Measurements from ENCODE around the gene REXO1. TPM values are rescaled to one million over a fixed set of nuclear protein-coding genes. Genes with fewer than 3 reads are reported as not detected.

REXO1 gene
- total and polyA plus RNA-seq, 7 donors, result 13.5 to 35.2 (median 20.3) TPM

DNA sequence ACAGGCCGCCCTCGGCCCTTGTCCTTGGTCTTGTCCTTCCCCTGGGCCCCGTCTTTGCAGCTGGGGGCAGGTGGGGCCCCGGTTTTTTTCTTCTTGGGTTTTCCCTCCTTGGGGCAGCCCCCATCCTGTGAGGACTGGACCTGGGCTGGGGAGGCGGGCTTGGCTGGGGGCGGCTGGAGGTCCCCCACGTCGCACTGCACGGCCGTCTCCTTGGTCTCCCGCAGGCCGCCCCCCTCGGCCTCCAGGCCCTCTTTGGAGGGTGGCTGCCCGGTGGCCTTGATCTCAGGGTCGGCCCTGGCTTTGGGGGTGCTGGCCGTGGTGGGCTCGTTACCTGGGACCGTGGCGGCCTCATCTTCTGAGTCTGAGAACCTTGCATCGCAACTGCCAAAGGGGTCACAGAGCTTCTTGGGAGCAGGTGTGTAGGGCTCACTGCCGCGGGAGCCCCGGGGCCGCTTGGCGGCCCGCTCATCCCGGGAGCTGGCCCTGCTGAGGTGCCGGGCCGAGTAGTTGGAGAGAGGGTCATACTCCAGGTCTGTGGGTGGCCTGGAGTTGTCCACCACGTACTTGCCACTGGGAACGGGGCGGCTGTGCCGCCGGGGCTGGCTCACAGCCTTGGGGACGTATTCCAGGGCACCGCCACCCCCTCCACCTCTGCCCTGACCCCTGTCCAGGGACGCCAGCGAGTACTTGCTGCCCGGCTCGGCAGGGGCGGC is 20.6 kb downstream of the REXO1 start:
- intact Hi-C loops (cut with DNase I), result loop anchor here in 1 of 2 donors (5.0 to 10.0 kb wide), 2 partner anchors 155 to 283 kb away; no protein-coding TSS in a partner anchor
- peaks cover 5% of the 10 kb centered on the region for H3K4me1 ChIP-seq
- no peak overlapping the region for H3K27ac ChIP-seq
- H3K9me3 ChIP-seq, result no peaks in the 10 kb centered on the region
- DNase-seq (no peak), ATAC-seq (no peak)
- H3K27me3 ChIP-seq (ENCODE audit: insufficient read depth in 3 of 3, low read length in 2 of 3), result no peaks in the 10 kb centered on the region
- H3K36me3 ChIP-seq (ENCODE audit: insufficient read depth in 1 of 2, low read depth in 1 of 2), result peaks cover 3 to 59% of the 10 kb centered on the region in 2 donors
- no peak overlapping the region for H3K4me3 ChIP-seq
- TF ChIP-seq, protein P1, sequence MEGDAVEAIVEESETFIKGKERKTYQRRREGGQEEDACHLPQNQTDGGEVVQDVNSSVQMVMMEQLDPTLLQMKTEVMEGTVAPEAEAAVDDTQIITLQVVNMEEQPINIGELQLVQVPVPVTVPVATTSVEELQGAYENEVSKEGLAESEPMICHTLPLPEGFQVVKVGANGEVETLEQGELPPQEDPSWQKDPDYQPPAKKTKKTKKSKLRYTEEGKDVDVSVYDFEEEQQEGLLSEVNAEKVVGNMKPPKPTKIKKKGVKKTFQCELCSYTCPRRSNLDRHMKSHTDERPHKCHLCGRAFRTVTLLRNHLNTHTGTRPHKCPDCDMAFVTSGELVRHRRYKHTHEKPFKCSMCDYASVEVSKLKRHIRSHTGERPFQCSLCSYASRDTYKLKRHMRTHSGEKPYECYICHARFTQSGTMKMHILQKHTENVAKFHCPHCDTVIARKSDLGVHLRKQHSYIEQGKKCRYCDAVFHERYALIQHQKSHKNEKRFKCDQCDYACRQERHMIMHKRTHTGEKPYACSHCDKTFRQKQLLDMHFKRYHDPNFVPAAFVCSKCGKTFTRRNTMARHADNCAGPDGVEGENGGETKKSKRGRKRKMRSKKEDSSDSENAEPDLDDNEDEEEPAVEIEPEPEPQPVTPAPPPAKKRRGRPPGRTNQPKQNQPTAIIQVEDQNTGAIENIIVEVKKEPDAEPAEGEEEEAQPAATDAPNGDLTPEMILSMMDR (IDR thresholded peaks at IDR 0.05), result no peak
- 84 to 91% (median 84%) methylated on average over 40 to 41 of the region's 41 CpGs for WGBS, 3 donors

DNA sequence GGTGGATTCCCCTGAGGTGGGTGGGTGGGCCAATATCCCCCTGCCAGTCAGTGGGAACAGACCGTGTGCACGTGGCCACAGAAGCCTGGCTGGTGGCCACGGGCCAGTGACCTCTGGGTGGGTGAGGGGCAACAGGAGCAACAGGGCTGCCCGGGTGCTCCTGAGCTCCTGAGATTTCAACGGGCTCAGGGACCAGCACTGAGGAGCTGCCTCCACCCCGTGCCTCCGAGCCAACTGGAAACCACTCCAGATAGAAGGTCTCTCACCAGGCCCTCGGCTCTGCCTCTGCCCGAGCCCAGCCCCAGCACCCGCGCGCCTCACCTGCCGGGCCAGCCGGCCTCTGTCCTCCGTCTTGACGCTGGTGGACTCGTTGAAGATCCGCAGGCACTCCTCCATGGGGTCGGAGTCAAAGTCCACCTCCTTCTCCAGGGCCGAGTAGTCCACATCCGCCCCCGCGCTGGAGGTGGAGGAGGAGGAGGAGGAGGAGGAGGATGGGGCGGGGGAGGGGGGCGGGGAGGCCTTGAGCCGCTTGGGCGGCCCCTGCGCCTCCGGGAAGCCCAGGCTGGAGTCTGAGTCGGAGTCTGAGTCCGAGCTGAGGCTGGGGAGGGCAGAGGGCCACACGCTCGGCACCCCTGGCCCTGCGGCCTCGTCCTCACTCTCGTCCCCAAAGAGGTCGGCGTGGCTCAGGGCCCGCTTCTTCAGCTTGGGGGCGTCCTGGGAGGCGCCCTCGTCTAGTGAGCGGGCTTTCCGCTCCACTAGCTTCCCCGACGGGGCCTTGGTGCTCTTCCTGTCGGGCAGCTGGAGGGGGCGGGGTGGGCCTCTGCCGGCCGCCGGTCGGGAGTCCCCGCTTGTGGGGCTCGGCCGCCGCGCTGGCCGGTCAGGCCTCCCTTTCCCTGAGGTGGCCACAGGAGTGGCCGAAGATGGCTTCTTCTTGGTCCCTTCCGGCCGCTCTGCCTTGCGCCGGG is 21.4 kb downstream of the REXO1 start:
- Histone ChIP-seq H3K9me3 (no peaks in the 10 kb centered on the region), H3K27ac (no peak overlapping the region), H3K27me3 (ENCODE audit: insufficient read depth in 3 of 3, low read length in 2 of 3) (no peaks in the 10 kb centered on the region), H3K4me1 (peaks cover 5% of the 10 kb centered on the region), H3K4me3 (no peak overlapping the region), H3K36me3 (ENCODE audit: insufficient read depth in 1 of 2, low read depth in 1 of 2) (peaks cover 3 to 68% of the 10 kb centered on the region in 2 donors)
- 71 to 72% (median 72%) methylated on average over 54 to 62 of the region's 63 CpGs for WGBS, 3 donors
- intact Hi-C loops (cut with DNase I), result loop anchor here in 1 of 2 donors (5.0 to 10.0 kb wide), 2 partner anchors 155 to 282 kb away; no protein-coding TSS in a partner anchor
- ATAC-seq (peak in 2 of 4 donors; percentile 8 to 10), DNase-seq (no peak)
- TF ChIP-seq, protein P1 (IDR thresholded peaks at IDR 0.05), result no peak

DNA sequence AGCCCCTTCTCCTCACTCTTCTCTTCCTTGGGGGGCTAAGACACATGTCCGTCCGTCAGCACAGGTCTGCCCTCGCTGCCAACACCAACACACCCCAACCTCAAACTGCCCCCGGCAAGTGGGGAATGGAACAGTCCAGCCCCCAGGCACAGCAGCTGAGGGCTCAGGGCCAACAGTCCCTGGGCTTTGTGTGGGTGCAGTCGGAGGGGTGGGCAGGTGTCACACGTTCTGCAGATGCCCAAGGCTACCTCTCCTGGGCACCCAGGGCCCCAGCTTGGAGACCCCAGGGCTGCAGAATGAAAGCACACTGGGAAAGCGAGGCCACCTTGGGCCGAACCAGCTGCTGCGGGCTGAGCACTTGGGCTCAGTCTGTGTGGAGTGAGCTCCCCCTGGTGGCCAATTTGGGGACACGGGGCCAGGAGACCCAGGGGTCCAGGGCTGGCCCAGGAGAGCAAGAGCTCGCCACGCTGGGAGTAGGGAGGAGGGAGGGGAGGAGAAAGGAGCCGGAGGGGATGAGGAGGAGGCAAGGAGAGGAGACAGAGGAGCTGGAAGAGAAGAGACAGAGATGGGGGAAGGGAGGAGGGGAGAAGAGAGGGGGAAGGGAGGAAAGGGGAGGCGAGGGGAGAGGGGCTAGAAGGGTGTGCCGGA is 22.2 kb downstream of the REXO1 start:
- Histone ChIP-seq H3K4me1 (peaks cover 5% of the 10 kb centered on the region), H3K4me3 (no peak overlapping the region), H3K27me3 (ENCODE audit: insufficient read depth in 3 of 3, low read length in 2 of 3) (no peaks in the 10 kb centered on the region), H3K27ac (no peak overlapping the region), H3K36me3 (ENCODE audit: insufficient read depth in 1 of 2, low read depth in 1 of 2) (peaks cover 3 to 73% of the 10 kb centered on the region in 2 donors), H3K9me3 (no peaks in the 10 kb centered on the region)
- TF ChIP-seq, protein P1 (IDR thresholded peaks at IDR 0.05), result peak; percentile 81
- DNase-seq (peak; percentile 75 to 89), ATAC-seq (peak; percentile 64 to 89 (median 81))
- WGBS, 3 donors, result 32 to 39% (median 33%) methylated on average over 15 of the region's 15 CpGs
- intact Hi-C loops (cut with DNase I), result loop anchor here in 1 of 2 donors (5.0 to 10.0 kb wide), 2 partner anchors 154 to 281 kb away; no protein-coding TSS in a partner anchor

DNA sequence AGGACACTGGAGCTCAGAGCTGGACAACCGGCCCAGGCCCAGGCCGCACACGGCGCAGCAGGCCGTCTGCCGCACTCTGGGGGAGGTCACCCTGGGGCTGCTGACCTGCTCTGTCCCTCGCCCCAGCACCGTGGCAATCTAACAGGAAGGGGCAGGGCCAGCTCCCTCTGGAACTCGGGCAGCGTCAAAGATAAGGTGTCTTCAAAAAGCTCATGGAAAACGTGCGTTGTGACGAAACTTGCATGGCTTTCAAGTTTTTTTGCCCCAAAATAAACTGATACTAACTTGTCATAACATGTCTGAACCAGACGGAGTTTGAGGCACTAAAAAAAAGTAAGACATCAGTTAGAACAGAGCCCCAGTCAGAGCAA is 24.0 kb downstream of the REXO1 start:
- peaks cover 5% of the 10 kb centered on the region for H3K4me1 ChIP-seq
- ATAC-seq (no peak), DNase-seq (no peak)
- no peak overlapping the region for H3K4me3 ChIP-seq
- WGBS, 3 donors, result 87 to 89% (median 88%) methylated on average over 14 of the region's 14 CpGs
- H3K27ac ChIP-seq, result no peak overlapping the region
- intact Hi-C loops (cut with DNase I), result loop anchor here in 1 of 2 donors (10.0 kb wide), 1 partner anchor 279 kb away; no protein-coding TSS in a partner anchor
- no peaks in the 10 kb centered on the region for H3K9me3 ChIP-seq
- TF ChIP-seq, protein P1 (IDR thresholded peaks at IDR 0.05), result no peak
- no peaks in the 10 kb centered on the region for H3K27me3 ChIP-seq (ENCODE audit: insufficient read depth in 3 of 3, low read length in 2 of 3)
- peaks cover 3 to 89% of the 10 kb centered on the region in 2 donors for H3K36me3 ChIP-seq (ENCODE audit: insufficient read depth in 1 of 2, low read depth in 1 of 2)

All from psoas muscle (tissue), 8 donors.